Liver (tissue), 3 donors: Measurements from ENCODE around the gene ZSCAN18.

Experiments
- GABPA ChIP-seq, 2 donors: IDR thresholded peaks in 1 of 2; conservative IDR thresholded peaks in 1 of 2; 2 replicates each; pipeline ENCODE4 v1.6.1; 2016; ENCODE audit warnings: antibody characterized with exemption in 2 of 2, mild to moderate bottlenecking in 1 of 2, moderate library complexity in 1 of 2
- REST ChIP-seq: IDR thresholded peaks from 2 replicates; pipeline ENCODE4 v1.6.1; 2016; ENCODE audit warnings: antibody characterized with exemption, mild to moderate bottlenecking
- RXRA ChIP-seq, 2 donors: IDR thresholded peaks; 2 replicates each; pipeline ENCODE4 v1.6.1; 2017 to 2018; ENCODE audit warnings: antibody characterized with exemption in 2 of 2, mild to moderate bottlenecking in 1 of 2
- SP1 ChIP-seq: IDR thresholded peaks from 2 replicates; pipeline ENCODE4 v1.6.1; 2018; ENCODE audit warnings: antibody characterized with exemption, mild to moderate bottlenecking
- TAF1 ChIP-seq: conservative IDR thresholded peaks from 2 replicates; pipeline ENCODE4 v1.6.1; 2016; ENCODE audit warnings: antibody characterized with exemption, mild to moderate bottlenecking
- TF ChIP-seq, protein P1 (sequence below): fragments of 150-350 bp; IDR thresholded peaks from 2 replicates; pipeline ENCODE4 v1.5.1; 2017; ENCODE audit warnings: improper control_type of control experiment, low read depth, low read length; ENCODE audit not compliant: missing input control
- donor health status: healthy.
- donor health status: healthy.

- TF ChIP-seq, protein P1, sequence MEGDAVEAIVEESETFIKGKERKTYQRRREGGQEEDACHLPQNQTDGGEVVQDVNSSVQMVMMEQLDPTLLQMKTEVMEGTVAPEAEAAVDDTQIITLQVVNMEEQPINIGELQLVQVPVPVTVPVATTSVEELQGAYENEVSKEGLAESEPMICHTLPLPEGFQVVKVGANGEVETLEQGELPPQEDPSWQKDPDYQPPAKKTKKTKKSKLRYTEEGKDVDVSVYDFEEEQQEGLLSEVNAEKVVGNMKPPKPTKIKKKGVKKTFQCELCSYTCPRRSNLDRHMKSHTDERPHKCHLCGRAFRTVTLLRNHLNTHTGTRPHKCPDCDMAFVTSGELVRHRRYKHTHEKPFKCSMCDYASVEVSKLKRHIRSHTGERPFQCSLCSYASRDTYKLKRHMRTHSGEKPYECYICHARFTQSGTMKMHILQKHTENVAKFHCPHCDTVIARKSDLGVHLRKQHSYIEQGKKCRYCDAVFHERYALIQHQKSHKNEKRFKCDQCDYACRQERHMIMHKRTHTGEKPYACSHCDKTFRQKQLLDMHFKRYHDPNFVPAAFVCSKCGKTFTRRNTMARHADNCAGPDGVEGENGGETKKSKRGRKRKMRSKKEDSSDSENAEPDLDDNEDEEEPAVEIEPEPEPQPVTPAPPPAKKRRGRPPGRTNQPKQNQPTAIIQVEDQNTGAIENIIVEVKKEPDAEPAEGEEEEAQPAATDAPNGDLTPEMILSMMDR = no peak
- no peak for TF ChIP-seq GABPA (IDR thresholded peaks at IDR 0.05 in 1 of 2, conservative IDR thresholded peaks at IDR 0.05 in 1 of 2)
- no peak for TF ChIP-seq RXRA (IDR thresholded peaks at IDR 0.05)
- TF ChIP-seq REST = no peak
- no peak for TF ChIP-seq TAF1
- no peak for TF ChIP-seq SP1
Observed at GRCh38 chr19:58145849-58146248, 47.8 kb upstream of the ZSCAN18 start.
